NCI-H2081 (cell line): ENCODE results near the gene COL1A2.

Source experiments
- DNase-seq, 2 experiments: peaks; one replicate each; lab custom pipeline; 2025; lab: John Stamatoyannopoulos, UW

Gene COL1A2

GRCh38 chr7:94394437-94395140, at the start of gene COL1A2:
TSS of gene COL1A2 (plus strand) at chr7:94394895. CDS start at chr7:94395032, 137 bp downstream.
- no peak for DNase-seq

- no peak for DNase-seq
Measured at GRCh38 chr7:94345907-94346306, 48.8 kb upstream of the COL1A2 start.

GRCh38 chr7:94348142-94348541, 46.6 kb upstream of the COL1A2 start:
- no peak for DNase-seq

- peak in 1 of 2 experiments; percentile 78 for DNase-seq
Measured at GRCh38 chr7:94350734-94351133, 44.0 kb upstream of the COL1A2 start.

GRCh38 chr7:94351703-94352102, 43.0 kb upstream of the COL1A2 start:
- no peak for DNase-seq

- DNase-seq, result no peak
Measured at GRCh38 chr7:94352887-94353286, 41.8 kb upstream of the COL1A2 start.

- DNase-seq, result no peak
Measured at GRCh38 chr7:94354953-94355352, 39.7 kb upstream of the COL1A2 start.

GRCh38 chr7:94355454-94355853, 39.2 kb upstream of the COL1A2 start:
- DNase-seq, result no peak

- no peak for DNase-seq
Measured at GRCh38 chr7:94357076-94357475, 37.6 kb upstream of the COL1A2 start.

GRCh38 chr7:94360926-94361325, 33.8 kb upstream of the COL1A2 start:
- DNase-seq, result no peak

- DNase-seq, result no peak
Measured at GRCh38 chr7:94362276-94362675, 32.4 kb upstream of the COL1A2 start.

- DNase-seq, result no peak
Measured at GRCh38 chr7:94364816-94365215, 29.9 kb upstream of the COL1A2 start.

GRCh38 chr7:94366163-94366562, 28.5 kb upstream of the COL1A2 start:
- DNase-seq, result no peak

GRCh38 chr7:94366832-94367231, 27.9 kb upstream of the COL1A2 start:
- DNase-seq, result no peak

- DNase-seq, result no peak
Measured at GRCh38 chr7:94367949-94368348, 26.7 kb upstream of the COL1A2 start.

- DNase-seq, result no peak
Measured at GRCh38 chr7:94368371-94368791, 26.3 kb upstream of the COL1A2 start.

- DNase-seq, result no peak
Measured at GRCh38 chr7:94374231-94374630, 20.5 kb upstream of the COL1A2 start.

- DNase-seq, result no peak
Measured at GRCh38 chr7:94374721-94375566, 19.8 kb upstream of the COL1A2 start.

GRCh38 chr7:94375691-94376090, 19.0 kb upstream of the COL1A2 start:
- no peak for DNase-seq

- DNase-seq, result no peak
Measured at GRCh38 chr7:94376281-94376680, 18.4 kb upstream of the COL1A2 start.

- no peak for DNase-seq
Measured at GRCh38 chr7:94378356-94378755, 16.3 kb upstream of the COL1A2 start.

GRCh38 chr7:94380264-94380663, 14.4 kb upstream of the COL1A2 start:
- no peak for DNase-seq

GRCh38 chr7:94382132-94382531, 12.6 kb upstream of the COL1A2 start:
- DNase-seq, result no peak
